SU-DHL-6 (cell line): ENCODE data around the gene MAPK13.

Experiments
- H2AFZ ChIP-seq: fragments of 200-600 bp; sonication (generic); 2 replicates; pipeline ENCODE4 v1.6.1; 2014; ENCODE audit warnings: low read depth, mild to moderate bottlenecking, moderate library complexity, mixed read lengths, antibody characterized with exemption, low read length; ENCODE audit not compliant: severe bottlenecking
- H3F3A ChIP-seq: fragments of 200-600 bp; shearing (Covaris generic); 2 replicates; pipeline ENCODE4 v1.6.0; 2016; ENCODE audit warnings: antibody characterized with exemption, mild to moderate bottlenecking; ENCODE audit not compliant: insufficient read depth
- H3K27ac ChIP-seq: fragments of 200-600 bp; sonication (generic); 2 replicates; pipeline ENCODE4 v1.5.1; 2016; ENCODE audit warnings: low read depth, mild to moderate bottlenecking, low read length, moderate library complexity, mixed read lengths
- H3K27me3 ChIP-seq: fragments of 200-600 bp; sonication (generic), shearing (Covaris generic); 2 replicates; pipeline ENCODE4 v1.6.0; 2014; ENCODE audit warnings: mild to moderate bottlenecking, low read length
- H3K36me3 ChIP-seq: fragments of 200-600 bp; sonication (generic); 2 replicates; pipeline ENCODE4 v1.6.1; 2014; ENCODE audit warnings: mild to moderate bottlenecking, low read length, mixed read lengths
- H3K4me2 ChIP-seq: fragments of 300-600, 200-600 bp; shearing (Covaris generic), sonication (generic); 2 replicates; pipeline ENCODE4 v1.6.0; 2014; ENCODE audit warnings: low read length, low read depth, mild to moderate bottlenecking; ENCODE audit not compliant: poor library complexity, severe bottlenecking
- H3K4me3 ChIP-seq: fragments of 200-600 bp; sonication (generic); 2 replicates; pipeline ENCODE4 v1.5.1; 2014; ENCODE audit warnings: antibody characterized with exemption, low read length, mild to moderate bottlenecking, mixed read lengths; ENCODE audit not compliant: insufficient read depth, poor library complexity, severe bottlenecking
- H3K79me2 ChIP-seq: fragments of 200-600 bp; sonication (generic); 2 replicates; pipeline ENCODE4 v1.6.1; 2014; ENCODE audit warnings: mild to moderate bottlenecking, low read length, moderate library complexity; ENCODE audit not compliant: insufficient read depth
- H3K9ac ChIP-seq: fragments of 200-600 bp; sonication (generic); 2 replicates; pipeline ENCODE4 v1.7.0; 2014; ENCODE audit warnings: mild to moderate bottlenecking, low read length
- H3K9me2 ChIP-seq: fragments of 200-600 bp; sonication (generic); replicated peaks from 2 replicates; pipeline ENCODE4 v1.6.1; 2014; ENCODE audit warnings: low read length; ENCODE audit not compliant: insufficient read depth
- H3K9me3 ChIP-seq: fragments of 200-600 bp; sonication (generic); 2 replicates; pipeline ENCODE4 v1.6.1; 2014; ENCODE audit warnings: low read length, mixed read lengths; ENCODE audit not compliant: insufficient read depth
- H4K20me1 ChIP-seq: fragments of 200-600 bp; sonication (generic); 2 replicates; pipeline ENCODE4 v1.6.1; 2014; ENCODE audit warnings: low read depth, mild to moderate bottlenecking, antibody characterized with exemption, low read length, moderate library complexity, mixed read lengths
- CTCF ChIP-seq: fragments of 200-600 bp; sonication (generic); IDR thresholded peaks from one replicate; pipeline ENCODE4 v1.5.1; 2017; ENCODE audit warnings: antibody characterized with exemption, mild to moderate bottlenecking, low read length, moderate library complexity; ENCODE audit not compliant: insufficient read depth, poor library complexity, severe bottlenecking
- EZH2phosphoT487 ChIP-seq: fragments of 200-600 bp; sonication (generic), shearing (Covaris generic); conservative IDR thresholded peaks from 2 replicates; pipeline ENCODE4 v1.6.1; 2018; ENCODE audit warnings: mild to moderate bottlenecking, antibody characterized with exemption, low read length, moderate library complexity, mixed read lengths

Gene MAPK13

DNA sequence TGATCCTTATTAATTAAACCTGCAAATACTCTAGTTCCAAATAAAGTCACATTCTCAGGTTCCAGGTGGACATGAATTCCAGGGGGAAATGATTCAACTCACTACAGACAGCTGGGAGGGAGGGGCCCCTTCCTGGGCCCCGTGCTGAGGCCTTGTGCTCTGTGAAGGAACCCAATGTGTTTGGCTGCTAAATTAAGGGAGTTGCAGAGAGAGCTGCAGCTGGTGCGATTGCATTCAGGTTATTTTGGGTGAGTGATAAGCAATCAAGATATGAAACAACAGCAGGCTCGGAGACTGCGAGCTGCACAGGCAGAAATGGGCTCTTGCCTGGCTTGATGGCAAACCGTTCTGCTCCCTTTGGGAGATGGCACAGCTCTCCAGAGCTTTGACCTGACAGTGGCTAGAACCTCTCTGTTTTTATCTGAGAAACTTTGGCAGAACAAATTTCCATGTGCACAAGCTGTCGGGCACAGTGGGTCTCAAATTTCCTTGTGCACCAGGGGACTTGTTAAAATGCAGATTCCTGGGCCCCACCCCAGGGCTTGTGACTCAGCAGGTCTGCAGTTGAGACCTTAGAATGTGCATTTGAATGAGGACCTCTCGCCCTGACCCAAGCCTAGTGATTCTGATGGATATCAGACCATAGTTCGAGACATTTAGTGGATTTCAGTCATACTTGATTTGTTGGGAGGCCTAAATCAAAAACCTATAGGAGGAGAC lies 9.8 kb downstream of the MAPK13 start:
- H3K9me3 ChIP-seq, result no peaks in the 10 kb centered on the region
- no peaks in the 10 kb centered on the region for H3F3A ChIP-seq
- no peaks in the 10 kb centered on the region for H3K36me3 ChIP-seq
- no peaks in the 10 kb centered on the region for H3K27me3 ChIP-seq
- TF ChIP-seq CTCF, result no peak
- TF ChIP-seq EZH2phosphoT487, result no peak
- no peak overlapping the region for H3K4me3 ChIP-seq
- H3K4me2 ChIP-seq, result no peak overlapping the region
- no peaks in the 10 kb centered on the region for H4K20me1 ChIP-seq
- H3K27ac ChIP-seq, result no peak overlapping the region
- H2AFZ ChIP-seq, result no peak overlapping the region
- no peaks in the 10 kb centered on the region for H3K9me2 ChIP-seq
- no peaks in the 10 kb centered on the region for H3K79me2 ChIP-seq
- H3K9ac ChIP-seq, result no peak overlapping the region

DNA sequence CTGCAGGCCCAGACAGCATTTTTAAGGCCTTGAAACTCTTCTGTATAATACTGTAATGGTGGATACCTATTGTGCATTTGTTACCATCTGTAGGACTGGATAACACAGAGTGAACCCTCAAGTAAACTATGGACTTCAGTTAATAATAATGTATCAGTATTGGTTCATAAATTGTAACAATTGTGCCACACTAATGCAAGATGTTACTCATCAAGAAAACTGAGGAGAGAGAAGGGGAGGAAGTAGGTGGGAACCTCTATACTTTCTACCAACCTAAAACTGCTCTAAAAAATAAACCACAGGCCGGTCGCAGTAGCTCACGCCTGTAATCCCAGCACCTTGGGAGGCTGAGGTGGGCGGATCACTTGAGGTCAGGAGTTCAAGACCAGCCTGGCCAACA lies 10.8 kb downstream of the MAPK13 start:
- H3K9me2 ChIP-seq, result no peaks in the 10 kb centered on the region
- no peaks in the 10 kb centered on the region for H3K79me2 ChIP-seq
- no peaks in the 10 kb centered on the region for H3K27me3 ChIP-seq
- no peaks in the 10 kb centered on the region for H3F3A ChIP-seq
- H3K36me3 ChIP-seq, result no peaks in the 10 kb centered on the region
- TF ChIP-seq CTCF (no peak), EZH2phosphoT487 (no peak)
- H3K27ac ChIP-seq, result no peak overlapping the region
- H3K9me3 ChIP-seq, result no peaks in the 10 kb centered on the region
- H3K4me3 ChIP-seq, result no peak overlapping the region
- H3K4me2 ChIP-seq, result no peak overlapping the region
- no peak overlapping the region for H2AFZ ChIP-seq
- no peak overlapping the region for H3K9ac ChIP-seq
- H4K20me1 ChIP-seq, result no peaks in the 10 kb centered on the region

DNA sequence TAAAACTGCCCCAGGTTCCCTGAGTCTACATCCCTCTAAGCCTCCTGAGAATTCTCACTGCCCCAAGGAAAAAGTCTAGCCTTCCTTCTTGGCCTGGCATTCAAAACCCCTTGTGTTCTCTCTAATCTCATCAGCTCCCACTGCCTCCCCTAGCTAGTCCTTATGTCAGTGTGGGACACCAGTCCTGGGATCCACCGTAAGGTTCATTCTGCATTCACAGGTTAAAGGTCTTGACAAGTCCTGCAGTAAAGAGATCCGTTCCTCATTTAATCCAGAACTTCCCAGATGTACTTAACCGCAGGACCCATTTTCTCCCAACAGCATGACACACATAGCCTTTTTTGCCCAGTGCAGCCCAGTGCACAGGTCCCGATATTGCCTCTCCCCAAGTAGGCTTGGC lies 11.6 kb downstream of the MAPK13 start:
- Histone ChIP-seq H3K9ac (no peak overlapping the region), H4K20me1 (no peaks in the 10 kb centered on the region), H3K4me3 (no peak overlapping the region), H3F3A (no peaks in the 10 kb centered on the region), H3K36me3 (no peaks in the 10 kb centered on the region), H3K4me2 (no peak overlapping the region), H3K27ac (no peak overlapping the region), H3K9me2 (no peaks in the 10 kb centered on the region), H3K79me2 (no peaks in the 10 kb centered on the region), H2AFZ (no peak overlapping the region), H3K27me3 (no peaks in the 10 kb centered on the region), H3K9me3 (no peaks in the 10 kb centered on the region)
- no peak for TF ChIP-seq CTCF
- no peak for TF ChIP-seq EZH2phosphoT487
